SK-N-SH (cell line): ENCODE results near the gene ABHD12. TPM values are rescaled to one million over a fixed set of nuclear protein-coding genes. Genes with fewer than 3 reads are reported as not detected.

Source experiments
- CTCF ChIA-PET: fragments of 300-600, 350-600 bp; formaldehyde crosslinking; extraction: SDS; loops from one replicate; lab custom pipeline; 2021; lab: Yijun Ruan, JAX
- POLR2A ChIA-PET: fragments of 350-600 bp; sonication (Branson Sonifier 250); formaldehyde crosslinking; extraction: SDS; loops from one replicate; lab custom pipeline; 2020; ENCODE audit warnings: antibody characterized with exemption, inconsistent platforms; lab: Yijun Ruan, JAX
- DNase-seq: peaks from one replicate; pipeline ENCODE4 v3.0.0; 2012
- H2AFZ ChIP-seq: fragments of 200-600 bp; sonication (generic); 2 replicates; pipeline ENCODE4 v1.8.1; 2016; ENCODE audit warnings: antibody characterized with exemption, mild to moderate bottlenecking, low read depth
- H3F3A ChIP-seq: fragments of 200-600 bp; sonication (generic); replicated peaks from 2 replicates; pipeline ENCODE3; 2016; ENCODE audit warnings: antibody characterized with exemption, mild to moderate bottlenecking; ENCODE audit not compliant: insufficient read depth
- H3K27ac ChIP-seq, 2 experiments: fragments of 200-500 bp in 1 of 2; fragments of 200-600 bp in 1 of 2; sonication (Bioruptor generic) in 1 of 2; sonication (generic), shearing (Covaris generic) in 1 of 2; 2 replicates each; pipeline versions ENCODE4 v1.5.1 to v1.6.1; 2014 to 2016; ENCODE audit warnings: low read depth in 2 of 2, inconsistent platforms in 1 of 2, low read length in 1 of 2, mild to moderate bottlenecking in 1 of 2, mixed read lengths in 1 of 2
- H3K27me3 ChIP-seq: fragments of 200-600 bp; sonication (generic), shearing (Covaris generic); 2 replicates; pipeline ENCODE4 v1.6.1; 2016; ENCODE audit warnings: mixed run types; ENCODE audit not compliant: insufficient read depth
- H3K36me3 ChIP-seq, 2 experiments: fragments of 200-500 bp in 1 of 2; fragments of 200-600 bp in 1 of 2; sonication (Bioruptor generic) in 1 of 2; sonication (generic) in 1 of 2; replicated peaks in 1 of 2; 2 replicates each; pipeline versions ENCODE3 to v1.5.1; 2014 to 2016; ENCODE audit warnings: low read length in 1 of 2, mild to moderate bottlenecking in 1 of 2; ENCODE audit not compliant: insufficient read depth in 2 of 2, control insufficient read depth in 1 of 2
- H3K4me1 ChIP-seq, 2 experiments: fragments of 200-500 bp in 1 of 2; fragments of 200-600 bp in 1 of 2; sonication (Bioruptor generic) in 1 of 2; sonication (generic), shearing (Covaris generic) in 1 of 2; 2 replicates each; pipeline versions ENCODE4 v1.5.1 to v1.6.1; 2014 to 2016; ENCODE audit warnings: low read depth in 1 of 2, low read length in 1 of 2, mixed run types in 1 of 2; ENCODE audit not compliant: insufficient read depth in 2 of 2, control insufficient read depth in 1 of 2
- H3K4me2 ChIP-seq: fragments of 200-600 bp; sonication (generic), shearing (Covaris generic); 2 replicates; pipeline ENCODE4 v1.6.1; 2017; ENCODE audit warnings: mixed run types
- H3K4me3 ChIP-seq, 2 experiments: fragments of 200-500 bp in 1 of 2; fragments of 200-600 bp in 1 of 2; sonication (Bioruptor generic) in 1 of 2; sonication (generic), shearing (Covaris generic) in 1 of 2; 2 replicates each; pipeline versions ENCODE4 v1.5.1 to v1.8.1; 2014 to 2016; ENCODE audit warnings: low read depth in 2 of 2, inconsistent platforms in 1 of 2, low read length in 1 of 2, mild to moderate bottlenecking in 1 of 2, mixed read lengths in 1 of 2, moderate library complexity in 1 of 2
- H3K79me2 ChIP-seq: fragments of 200-600 bp; sonication (generic); 2 replicates; pipeline ENCODE4 v1.8.1; 2017; ENCODE audit warnings: mild to moderate bottlenecking; ENCODE audit not compliant: insufficient read depth
- H3K9ac ChIP-seq: fragments of 200-600 bp; sonication (generic); 2 replicates; pipeline ENCODE4 v1.6.1; 2017; ENCODE audit warnings: mixed run types
- H3K9me2 ChIP-seq: fragments of 200-600 bp; sonication (generic); 2 replicates; pipeline ENCODE4 v1.6.1; 2017; ENCODE audit warnings: mixed run types
- H3K9me3 ChIP-seq: fragments of 200-600 bp; sonication (generic); 2 replicates; pipeline ENCODE4 v1.6.1; 2017; ENCODE audit warnings: mixed run types, mild to moderate bottlenecking, moderate library complexity
- H4K20me1 ChIP-seq: fragments of 200-600 bp; sonication (generic); 2 replicates; pipeline ENCODE4 v1.6.1; 2017; ENCODE audit warnings: mild to moderate bottlenecking, mixed run types; ENCODE audit not compliant: insufficient read depth
- CHD2 ChIP-seq: fragments of 150-350 bp; IDR thresholded peaks from 2 replicates; pipeline ENCODE4 v1.6.1; 2018; ENCODE audit warnings: low read length; ENCODE audit not compliant: partially characterized antibody
- EZH2phosphoT487 ChIP-seq: fragments of 200-600 bp; sonication (generic); IDR thresholded peaks from 2 replicates; pipeline ENCODE4 v1.6.1; 2017; ENCODE audit warnings: low read depth, mixed run types, mild to moderate bottlenecking, antibody characterized with exemption, moderate library complexity, borderline replicate concordance
- FOSL2 ChIP-seq: IDR thresholded peaks from 2 replicates; pipeline ENCODE4 v1.4.0; 2012; ENCODE audit warnings: low read depth, mild to moderate bottlenecking, moderate library complexity, borderline replicate concordance
- FOXJ3 ChIP-seq: sonication (generic); formaldehyde crosslinking; IDR thresholded peaks from 2 replicates; pipeline ENCODE4 v1.5.1; 2020; ENCODE audit warnings: mild to moderate bottlenecking, missing genetic modification reagents
- FOXM1 ChIP-seq: IDR thresholded peaks from 2 replicates; pipeline ENCODE4 v1.4.0; 2012; ENCODE audit warnings: low read depth, mild to moderate bottlenecking
- GABPA ChIP-seq: IDR thresholded peaks from 2 replicates; pipeline ENCODE4 v1.4.0; 2012; ENCODE audit warnings: low read depth, mild to moderate bottlenecking
- GATA2 ChIP-seq: sonication (generic); formaldehyde crosslinking; IDR thresholded peaks from 2 replicates; pipeline ENCODE4 v1.5.0; 2020; ENCODE audit warnings: mild to moderate bottlenecking, missing genetic modification reagents
- JUND ChIP-seq: IDR thresholded peaks from 2 replicates; pipeline ENCODE4 v1.4.0; 2012
- MEF2A ChIP-seq: IDR thresholded peaks from 2 replicates; pipeline ENCODE4 v1.4.0; 2012; ENCODE audit warnings: low read depth, borderline replicate concordance
- NRF1 ChIP-seq: IDR thresholded peaks from 2 replicates; pipeline ENCODE4 v1.6.1; 2012; ENCODE audit warnings: low read depth, mild to moderate bottlenecking, low read length
- PBX3 ChIP-seq: IDR thresholded peaks from 2 replicates; pipeline ENCODE4; 2012
- POLR2AphosphoS5 ChIP-seq: IDR thresholded peaks from 2 replicates; pipeline ENCODE4 v1.6.1; 2012; ENCODE audit warnings: low read depth, low read length
- RCOR1 ChIP-seq: fragments of 150-350 bp; IDR thresholded peaks from 2 replicates; pipeline ENCODE4 v1.6.1; 2017; ENCODE audit warnings: antibody characterized with exemption, low read length
- RFX5 ChIP-seq: IDR thresholded peaks from 2 replicates; pipeline ENCODE4 v1.6.1; 2012; ENCODE audit warnings: mild to moderate bottlenecking, improper control_type of control experiment, low read length
- SIN3A ChIP-seq: IDR thresholded peaks from 2 replicates; pipeline ENCODE4 v1.6.1; 2012; ENCODE audit warnings: low read depth, mild to moderate bottlenecking, low read length, moderate library complexity, borderline replicate concordance
- TAF1 ChIP-seq: IDR thresholded peaks from 2 replicates; pipeline ENCODE4 v1.6.1; 2012; ENCODE audit warnings: low read depth, mild to moderate bottlenecking, low read length, moderate library complexity, borderline replicate concordance
- TCF12 ChIP-seq: IDR thresholded peaks from 2 replicates; pipeline ENCODE4 v1.4.0; 2012
- TEAD4 ChIP-seq: IDR thresholded peaks from 2 replicates; pipeline ENCODE4 v1.4.0; 2012; ENCODE audit warnings: mild to moderate bottlenecking, borderline replicate concordance; ENCODE audit not compliant: insufficient read depth
- USF2 ChIP-seq: fragments of 150-350 bp; IDR thresholded peaks from 2 replicates; pipeline ENCODE4 v1.6.1; 2017; ENCODE audit warnings: antibody characterized with exemption, low read length, low read depth, borderline replicate concordance
- YY1 ChIP-seq: IDR thresholded peaks from 2 replicates; pipeline ENCODE4 v1.4.0; 2012; ENCODE audit warnings: low read depth, mild to moderate bottlenecking
- WGBS: methylation state at CpG from one replicate; pipeline ENCODE4 v1.1.6; 2017; ENCODE audit warnings: low lambda C conversion rate; 5-methylcytosine and 5-hydroxymethylcytosine counted together
- polyA plus RNA-seq, 3 experiments: library from polyadenylated mRNA; depleted of rRNA; stranded (reverse); fragments of >200 nt; gene quantifications; 2 replicates each; pipeline ENCODE4 v1.2.3, GENCODE V29; 2012
- TF ChIP-seq, protein P1 (sequence below): IDR thresholded peaks from 2 replicates; pipeline ENCODE4 v1.6.1; 2012; ENCODE audit warnings: mild to moderate bottlenecking, low read depth, low read length, moderate library complexity
- TF ChIP-seq, protein P2 (sequence below): fragments of 200-600 bp; sonication (generic); IDR thresholded peaks from 2 replicates; pipeline ENCODE4 v1.6.1; 2017; ENCODE audit warnings: antibody characterized with exemption, mild to moderate bottlenecking, moderate library complexity

Gene ABHD12
- polyA plus RNA-seq, 1 of the 3 experiments (the other 2 are of a cell fraction): 33.5 TPM

DNA sequence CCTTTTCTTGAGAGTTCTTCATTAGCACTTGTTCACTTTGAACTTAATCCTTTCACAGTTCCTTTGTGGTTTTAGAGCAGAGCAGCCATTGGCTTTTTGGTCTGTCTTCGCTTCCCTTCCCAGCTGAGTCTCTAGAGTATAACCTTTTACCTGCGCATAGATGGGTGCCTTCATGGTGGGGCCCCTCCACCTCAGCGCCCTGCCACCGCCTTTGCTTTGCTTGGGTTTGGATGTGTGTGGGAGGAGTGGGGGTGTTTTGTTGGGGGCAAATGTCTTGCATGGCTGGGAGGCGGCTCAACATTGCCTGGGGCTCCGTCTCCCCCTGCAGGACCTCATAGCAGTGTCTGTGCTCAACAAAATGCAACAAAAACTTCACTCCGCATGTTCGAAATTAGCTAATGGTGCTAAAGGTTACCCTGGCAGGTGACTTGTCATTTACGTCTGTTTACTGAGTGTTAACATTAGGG lies 130.8 kb downstream of the ABHD12 start:
- no peaks in the 10 kb centered on the region for H3K27me3 ChIP-seq
- POLR2A ChIA-PET: no interaction called here
- no peak overlapping the region for H2AFZ ChIP-seq
- H3F3A ChIP-seq: no peaks in the 10 kb centered on the region
- DNase-seq: no peak
- peaks cover 46% of the 10 kb centered on the region for H4K20me1 ChIP-seq
- H3K4me2 ChIP-seq: no peak overlapping the region
- TF ChIP-seq CHD2 (no peak), EZH2phosphoT487 (no peak), GABPA (no peak), TEAD4 (no peak), RCOR1 (no peak), TCF12 (no peak)
- TF ChIP-seq, all 33 proteins: peak for 0
- Histone ChIP-seq H3K79me2 (peaks cover 69% of the 10 kb centered on the region), H3K9me3 (no peaks in the 10 kb centered on the region), H3K4me3 (no peak overlapping the region), H3K4me1 (peaks cover 0 to 25% of the 10 kb centered on the region in 2 experiments; a peak in 2 of 4 replicates), H3K27ac (no peak overlapping the region), H3K9me2 (no peaks in the 10 kb centered on the region), H3K9ac (no peak overlapping the region), H3K36me3 (peaks cover 15 to 35% of the 10 kb centered on the region in 2 experiments)
- CTCF ChIA-PET: interaction anchor here (1.0 to 1.6 kb wide), 2 partner anchors 10 to 13 kb away, joined by 4 read pairs; no protein-coding TSS in a partner anchor
- WGBS: 98% methylated on average over 9 of the region's 9 CpGs

DNA sequence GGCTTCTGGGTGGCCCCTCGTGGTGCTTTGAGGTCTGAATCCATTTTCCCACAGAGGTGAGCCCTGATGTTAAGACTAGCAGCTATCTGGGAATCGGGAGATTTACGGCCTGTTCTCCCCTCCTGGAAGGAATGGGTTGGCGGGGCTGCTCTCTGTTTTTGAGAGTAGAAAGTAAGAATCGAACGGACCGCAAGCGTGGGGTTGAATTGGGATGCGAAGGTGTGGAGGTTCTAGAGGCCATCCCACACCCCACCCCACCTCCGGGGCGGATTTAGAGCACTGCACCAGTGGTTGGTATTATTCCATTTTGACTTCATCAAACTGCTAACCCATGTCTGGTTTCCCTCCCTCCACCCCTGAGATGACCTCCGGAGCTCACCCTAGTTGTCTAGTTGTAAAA lies 131.3 kb downstream of the ABHD12 start:
- CTCF ChIA-PET: interaction anchor here (1.6 kb wide), 1 partner anchor 12 kb away, joined by 4 read pairs; no protein-coding TSS in a partner anchor
- Histone ChIP-seq H3K9ac (no peak overlapping the region), H3F3A (no peaks in the 10 kb centered on the region), H3K9me3 (no peaks in the 10 kb centered on the region), H3K36me3 (peaks cover 15 to 35% of the 10 kb centered on the region in 2 experiments), H3K79me2 (peaks cover 69% of the 10 kb centered on the region), H4K20me1 (peaks cover 50% of the 10 kb centered on the region), H3K27me3 (no peaks in the 10 kb centered on the region), H3K9me2 (no peaks in the 10 kb centered on the region), H3K4me2 (no peak overlapping the region), H3K27ac (no peak overlapping the region), H3K4me3 (no peak overlapping the region), H2AFZ (no peak overlapping the region), H3K4me1 (peaks cover 0 to 26% of the 10 kb centered on the region in 2 experiments; a peak in 2 of 4 replicates)
- DNase-seq: no peak
- POLR2A ChIA-PET: no interaction called here
- WGBS: 92% methylated on average over 11 of the region's 12 CpGs
- TF ChIP-seq MEF2A: no peak
- TF ChIP-seq, protein P1, sequence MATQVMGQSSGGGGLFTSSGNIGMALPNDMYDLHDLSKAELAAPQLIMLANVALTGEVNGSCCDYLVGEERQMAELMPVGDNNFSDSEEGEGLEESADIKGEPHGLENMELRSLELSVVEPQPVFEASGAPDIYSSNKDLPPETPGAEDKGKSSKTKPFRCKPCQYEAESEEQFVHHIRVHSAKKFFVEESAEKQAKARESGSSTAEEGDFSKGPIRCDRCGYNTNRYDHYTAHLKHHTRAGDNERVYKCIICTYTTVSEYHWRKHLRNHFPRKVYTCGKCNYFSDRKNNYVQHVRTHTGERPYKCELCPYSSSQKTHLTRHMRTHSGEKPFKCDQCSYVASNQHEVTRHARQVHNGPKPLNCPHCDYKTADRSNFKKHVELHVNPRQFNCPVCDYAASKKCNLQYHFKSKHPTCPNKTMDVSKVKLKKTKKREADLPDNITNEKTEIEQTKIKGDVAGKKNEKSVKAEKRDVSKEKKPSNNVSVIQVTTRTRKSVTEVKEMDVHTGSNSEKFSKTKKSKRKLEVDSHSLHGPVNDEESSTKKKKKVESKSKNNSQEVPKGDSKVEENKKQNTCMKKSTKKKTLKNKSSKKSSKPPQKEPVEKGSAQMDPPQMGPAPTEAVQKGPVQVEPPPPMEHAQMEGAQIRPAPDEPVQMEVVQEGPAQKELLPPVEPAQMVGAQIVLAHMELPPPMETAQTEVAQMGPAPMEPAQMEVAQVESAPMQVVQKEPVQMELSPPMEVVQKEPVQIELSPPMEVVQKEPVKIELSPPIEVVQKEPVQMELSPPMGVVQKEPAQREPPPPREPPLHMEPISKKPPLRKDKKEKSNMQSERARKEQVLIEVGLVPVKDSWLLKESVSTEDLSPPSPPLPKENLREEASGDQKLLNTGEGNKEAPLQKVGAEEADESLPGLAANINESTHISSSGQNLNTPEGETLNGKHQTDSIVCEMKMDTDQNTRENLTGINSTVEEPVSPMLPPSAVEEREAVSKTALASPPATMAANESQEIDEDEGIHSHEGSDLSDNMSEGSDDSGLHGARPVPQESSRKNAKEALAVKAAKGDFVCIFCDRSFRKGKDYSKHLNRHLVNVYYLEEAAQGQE: no peak
- TF ChIP-seq NRF1: no peak
- TF ChIP-seq, protein P2, sequence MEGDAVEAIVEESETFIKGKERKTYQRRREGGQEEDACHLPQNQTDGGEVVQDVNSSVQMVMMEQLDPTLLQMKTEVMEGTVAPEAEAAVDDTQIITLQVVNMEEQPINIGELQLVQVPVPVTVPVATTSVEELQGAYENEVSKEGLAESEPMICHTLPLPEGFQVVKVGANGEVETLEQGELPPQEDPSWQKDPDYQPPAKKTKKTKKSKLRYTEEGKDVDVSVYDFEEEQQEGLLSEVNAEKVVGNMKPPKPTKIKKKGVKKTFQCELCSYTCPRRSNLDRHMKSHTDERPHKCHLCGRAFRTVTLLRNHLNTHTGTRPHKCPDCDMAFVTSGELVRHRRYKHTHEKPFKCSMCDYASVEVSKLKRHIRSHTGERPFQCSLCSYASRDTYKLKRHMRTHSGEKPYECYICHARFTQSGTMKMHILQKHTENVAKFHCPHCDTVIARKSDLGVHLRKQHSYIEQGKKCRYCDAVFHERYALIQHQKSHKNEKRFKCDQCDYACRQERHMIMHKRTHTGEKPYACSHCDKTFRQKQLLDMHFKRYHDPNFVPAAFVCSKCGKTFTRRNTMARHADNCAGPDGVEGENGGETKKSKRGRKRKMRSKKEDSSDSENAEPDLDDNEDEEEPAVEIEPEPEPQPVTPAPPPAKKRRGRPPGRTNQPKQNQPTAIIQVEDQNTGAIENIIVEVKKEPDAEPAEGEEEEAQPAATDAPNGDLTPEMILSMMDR: no peak
- no peak for TF ChIP-seq YY1
- TF ChIP-seq PBX3: no peak
- TF ChIP-seq GATA2 (CRISPR knock-in tag): no peak
- no peak for TF ChIP-seq EZH2phosphoT487
- TF ChIP-seq RFX5: no peak
- no peak for TF ChIP-seq POLR2AphosphoS5
- TF ChIP-seq FOSL2: no peak
- TF ChIP-seq USF2: no peak
- no peak for TF ChIP-seq JUND
- no peak for TF ChIP-seq CHD2
- TF ChIP-seq SIN3A: no peak
- TF ChIP-seq FOXJ3 (CRISPR knock-in tag): no peak
- TF ChIP-seq TAF1: no peak
- no peak for TF ChIP-seq FOXM1
